ENCODE data around the gene OLFML1.
A peak's percentile ranks its signal among the peaks of the same experiment; 100 is the strongest.

The OLFML1 gene

DNA sequence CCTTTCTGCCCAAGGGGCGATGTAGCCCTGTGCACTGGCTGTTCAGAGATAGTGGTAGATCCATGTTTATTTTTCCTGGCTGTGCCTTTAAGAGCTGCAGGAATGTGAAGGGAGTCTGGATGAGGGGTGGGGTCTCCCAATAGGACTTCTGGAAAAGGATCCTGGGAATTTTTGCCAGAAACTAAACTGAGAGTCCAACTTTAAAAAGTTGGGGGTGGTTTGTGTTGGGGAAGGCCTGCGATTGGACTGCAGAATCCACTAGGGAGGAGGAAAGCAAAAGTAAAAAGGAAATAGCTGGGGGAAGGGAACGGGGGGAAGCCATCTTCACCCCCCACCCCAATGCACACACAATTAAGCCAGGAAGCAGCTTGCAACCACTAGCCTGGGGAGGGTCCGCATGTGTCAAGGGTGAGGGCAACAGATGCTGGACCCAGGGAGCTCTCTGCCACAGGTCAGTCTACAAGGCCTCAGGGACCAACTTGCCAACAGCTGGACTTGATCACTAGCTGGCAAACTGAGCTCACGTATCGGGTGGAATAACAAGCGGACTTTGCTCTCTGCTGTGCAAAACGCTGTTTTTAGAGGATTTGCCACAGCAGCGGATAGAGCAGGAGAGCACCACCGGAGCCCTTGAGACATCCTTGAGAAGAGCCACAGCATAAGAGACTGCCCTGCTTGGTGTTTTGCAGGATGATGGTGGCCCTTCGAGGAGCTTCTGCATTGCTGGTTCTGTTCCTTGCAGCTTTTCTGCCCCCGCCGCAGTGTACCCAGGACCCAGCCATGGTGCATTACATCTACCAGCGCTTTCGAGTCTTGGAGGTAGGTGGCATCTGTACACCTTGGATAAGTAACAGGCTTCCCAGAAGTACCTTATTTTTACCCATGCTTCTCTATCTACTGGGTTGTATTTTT is at the start of gene OLFML1:
Gene OLFML1, plus strand, starts transcription at position 321 of the 912 bp plus-strand sequence. Its CDS starts 370 bp downstream, at position 691.
- no peak for DNase-seq (ENCODE audit: low read depth)

- no peak for DNase-seq (ENCODE audit: low read depth)
Measured at GRCh38 chr11:7436146-7436545, 49.2 kb upstream of the OLFML1 start.

DNA sequence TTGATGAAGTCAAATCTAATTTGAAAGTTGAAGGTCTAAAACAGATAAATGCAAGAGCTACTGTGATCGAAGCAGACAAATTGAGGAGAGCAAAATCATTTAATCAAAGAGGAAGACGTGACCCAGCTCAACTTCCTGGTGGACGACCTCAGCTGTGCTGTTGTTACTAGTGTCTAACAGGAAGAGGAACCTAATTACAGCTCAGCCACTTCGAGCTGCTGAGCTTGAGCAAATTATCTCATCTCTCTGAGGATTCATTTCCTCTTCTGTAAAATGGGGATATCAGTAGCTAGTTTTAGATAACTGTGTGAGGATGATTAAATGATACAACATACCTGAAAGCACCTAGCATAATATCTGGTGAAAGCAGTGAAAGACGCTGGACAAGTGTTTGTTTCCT is 48.6 kb upstream of the OLFML1 start:
- no peak for DNase-seq (ENCODE audit: low read depth)

- peak; percentile 66 for DNase-seq (ENCODE audit: low read depth)
Measured at GRCh38 chr11:7437696-7438095, 47.6 kb upstream of the OLFML1 start.

DNA sequence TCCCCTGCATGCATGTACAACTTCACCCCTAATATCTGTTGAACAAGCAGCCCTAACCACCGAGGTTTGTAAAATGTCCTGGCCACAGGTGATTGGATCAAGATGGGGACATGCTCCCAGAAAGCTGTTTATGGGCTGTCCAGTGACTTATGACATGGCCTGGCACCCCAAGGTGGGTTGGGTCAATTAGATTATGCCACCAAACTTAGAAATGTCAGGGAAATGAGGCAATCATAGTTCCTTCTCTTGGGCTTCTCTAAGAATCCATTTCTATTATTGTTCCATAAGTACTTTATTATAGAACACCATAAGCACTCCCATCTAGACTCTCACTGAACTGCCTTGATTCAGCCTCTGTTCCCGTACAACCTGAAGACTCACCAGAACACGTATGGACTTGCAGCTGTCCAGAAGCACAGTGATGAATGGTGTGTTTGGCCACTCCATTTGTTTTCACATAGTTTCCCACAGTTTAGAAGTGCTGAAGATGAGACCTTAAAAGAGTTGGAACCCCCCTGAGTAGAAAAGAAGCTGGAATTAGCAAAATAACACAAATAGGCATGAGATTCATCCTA is 45.5 kb upstream of the OLFML1 start:
- DNase-seq (ENCODE audit: low read depth), result no peak

GRCh38 chr11:7442588-7443215 is 42.6 kb upstream of the OLFML1 start:
- DNase-seq (ENCODE audit: low read depth), result peak; percentile 60

DNA sequence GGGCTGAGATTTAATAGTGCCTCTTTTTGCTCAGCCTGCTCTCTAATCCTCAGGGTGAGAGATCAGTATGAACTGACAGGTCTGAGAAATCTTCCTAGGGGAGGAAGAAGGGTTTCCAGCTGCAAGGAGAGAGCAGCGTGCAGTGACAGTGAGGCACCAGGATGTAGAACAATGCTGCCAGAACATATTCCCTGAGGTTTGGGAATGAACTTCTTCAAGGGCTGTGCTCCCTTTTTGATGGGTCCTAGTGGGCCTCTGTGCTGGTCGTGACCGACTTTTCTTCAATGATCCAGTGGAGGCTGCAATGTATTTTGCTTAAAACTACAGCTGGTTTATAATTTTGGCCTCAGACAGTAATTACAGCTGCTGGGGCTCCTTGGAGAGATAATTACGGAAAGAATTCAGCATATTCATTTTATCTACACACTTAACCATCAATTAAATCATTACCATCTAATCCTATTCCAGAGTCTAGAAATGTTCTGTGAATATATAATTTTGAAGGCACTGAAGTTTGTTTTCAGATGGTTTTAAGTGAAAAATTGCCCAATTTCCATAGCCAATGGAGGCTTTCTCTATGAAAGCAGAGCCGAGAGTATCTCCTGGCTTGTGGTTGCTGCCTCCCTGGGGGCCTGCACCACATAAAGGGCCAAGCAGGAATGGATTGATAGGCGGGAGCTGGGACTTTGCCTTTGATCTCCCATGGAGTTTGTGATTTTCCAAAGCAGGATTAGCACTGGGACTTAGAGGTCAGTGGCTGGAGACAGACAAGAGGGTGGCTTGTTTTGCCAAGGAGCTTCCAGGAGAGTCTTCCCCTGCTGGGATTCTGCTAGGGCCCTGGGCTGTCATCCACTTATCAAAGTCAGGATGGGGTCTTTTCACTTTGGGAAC is 41.0 kb upstream of the OLFML1 start:
- DNase-seq (ENCODE audit: low read depth), result no peak

DNA sequence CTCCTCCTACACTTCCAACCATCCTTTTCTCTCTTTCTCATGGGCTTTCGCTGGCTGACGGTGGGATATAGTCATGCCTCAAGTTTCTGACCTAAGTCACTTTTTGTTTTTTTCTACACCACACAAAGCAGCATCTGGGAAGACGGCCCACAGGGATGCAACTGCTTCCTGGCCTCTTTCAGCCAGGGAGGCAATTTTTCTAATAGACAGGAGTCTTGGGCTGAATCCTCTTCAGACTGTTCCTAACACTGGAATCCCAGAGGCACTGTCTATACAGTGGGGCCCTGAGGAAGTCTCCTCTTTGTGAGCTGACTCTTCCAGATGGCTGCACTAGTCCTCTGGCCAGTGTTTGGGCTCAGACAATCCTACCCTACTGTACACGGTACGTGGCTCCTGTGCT is 39.7 kb upstream of the OLFML1 start:
- no peak for DNase-seq (ENCODE audit: low read depth)

DNA sequence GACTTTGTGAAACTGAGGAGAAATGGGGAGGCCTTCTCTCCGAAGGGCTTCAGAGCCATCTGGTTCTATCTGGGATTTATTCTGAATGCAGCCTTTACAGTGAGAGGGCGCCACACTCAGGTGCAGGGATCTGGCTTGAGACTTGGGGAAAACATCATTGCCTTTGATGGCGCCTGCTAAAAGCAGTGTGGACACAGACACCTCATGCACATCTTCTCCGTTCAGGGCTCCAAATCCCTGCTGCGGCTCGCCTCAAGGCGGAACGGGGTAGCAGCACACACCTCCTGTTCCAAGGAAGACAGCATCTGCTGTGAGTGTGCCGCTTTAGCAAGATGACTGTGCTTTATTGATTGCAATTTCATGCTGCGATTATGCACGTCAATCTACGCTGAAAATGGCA is 37.1 kb upstream of the OLFML1 start:
- DNase-seq (ENCODE audit: low read depth), result no peak

DNA sequence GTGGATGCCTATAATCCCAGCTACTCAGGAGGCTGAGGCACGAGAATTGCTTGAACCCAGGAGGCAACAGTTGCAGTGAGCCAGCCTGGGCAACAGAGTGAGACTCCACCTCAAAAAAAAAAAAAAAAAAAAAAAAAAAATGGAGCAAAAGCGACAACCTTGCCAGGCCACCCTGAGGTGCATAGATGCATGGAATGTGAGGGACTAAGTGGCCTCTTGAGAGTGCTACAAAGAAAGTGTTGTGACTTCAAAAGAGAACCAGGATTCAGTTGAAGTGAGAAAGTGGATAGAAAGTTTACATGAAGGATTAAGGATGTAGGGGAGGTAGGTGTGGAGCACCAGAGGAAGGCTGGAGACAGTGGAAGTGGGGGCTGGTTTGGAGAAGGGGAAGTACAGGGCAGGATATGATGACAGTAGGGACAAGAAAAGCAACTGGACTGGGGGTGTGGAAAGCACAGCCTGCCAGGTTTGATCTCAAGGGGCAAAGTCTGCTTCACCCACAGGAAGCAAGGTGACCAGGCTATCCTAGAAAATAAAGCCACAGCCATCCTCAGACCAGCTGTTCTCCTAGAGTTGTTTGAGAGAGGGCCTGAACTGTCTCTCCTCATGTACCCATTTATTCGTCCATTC is 36.0 kb upstream of the OLFML1 start:
- no peak for DNase-seq (ENCODE audit: low read depth)

- peak; percentile 2 for DNase-seq (ENCODE audit: low read depth)
Measured at GRCh38 chr11:7449841-7450214, 35.5 kb upstream of the OLFML1 start.

DNA sequence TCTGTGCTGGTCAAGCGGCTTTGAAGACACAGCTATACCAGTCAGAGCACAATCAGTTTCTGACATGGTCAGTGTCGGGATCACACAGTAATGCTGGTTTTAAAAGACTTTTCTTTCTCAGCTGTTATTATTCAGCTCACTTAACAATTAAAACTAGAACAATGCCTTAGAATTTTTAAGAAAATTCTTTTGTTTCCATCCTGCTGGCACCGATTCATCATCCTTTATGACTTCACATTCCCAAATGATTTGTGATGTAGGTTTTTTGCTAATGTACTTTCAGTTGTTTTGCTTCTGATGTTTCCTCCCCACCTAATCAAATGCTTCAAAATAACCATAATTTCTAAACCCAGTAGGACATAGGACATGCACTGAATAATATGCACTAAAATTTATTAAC is 34.5 kb upstream of the OLFML1 start:
- no peak for DNase-seq (ENCODE audit: low read depth)

GRCh38 chr11:7451520-7451919 is 33.8 kb upstream of the OLFML1 start:
- DNase-seq (ENCODE audit: low read depth), result peak; percentile 7

DNA sequence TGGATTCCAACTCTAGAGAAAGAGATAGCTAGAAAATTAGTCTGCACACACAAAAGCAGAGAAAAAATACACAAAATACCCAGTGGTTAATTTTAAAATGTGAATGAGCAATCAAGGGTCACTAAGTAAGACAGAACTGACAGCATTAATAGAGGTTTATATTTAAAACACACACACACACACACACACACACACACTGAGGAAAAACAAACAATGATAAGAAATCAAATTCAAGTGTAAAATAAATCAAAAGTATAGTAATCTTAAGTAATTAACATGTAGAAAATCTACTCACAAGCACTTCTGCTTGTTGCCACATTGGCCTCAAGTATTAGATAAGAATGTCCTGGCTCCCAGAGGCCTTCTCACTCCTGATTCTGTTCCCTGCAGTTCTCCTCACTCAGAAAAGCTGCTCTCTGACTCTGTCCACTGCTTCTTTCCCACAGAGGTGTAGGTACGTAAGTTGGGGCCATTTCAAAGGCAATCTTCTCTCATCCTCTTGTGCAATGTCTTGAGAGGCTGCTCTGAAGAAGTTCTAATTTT is 33.3 kb upstream of the OLFML1 start:
- DNase-seq (ENCODE audit: low read depth), result no peak

DNA sequence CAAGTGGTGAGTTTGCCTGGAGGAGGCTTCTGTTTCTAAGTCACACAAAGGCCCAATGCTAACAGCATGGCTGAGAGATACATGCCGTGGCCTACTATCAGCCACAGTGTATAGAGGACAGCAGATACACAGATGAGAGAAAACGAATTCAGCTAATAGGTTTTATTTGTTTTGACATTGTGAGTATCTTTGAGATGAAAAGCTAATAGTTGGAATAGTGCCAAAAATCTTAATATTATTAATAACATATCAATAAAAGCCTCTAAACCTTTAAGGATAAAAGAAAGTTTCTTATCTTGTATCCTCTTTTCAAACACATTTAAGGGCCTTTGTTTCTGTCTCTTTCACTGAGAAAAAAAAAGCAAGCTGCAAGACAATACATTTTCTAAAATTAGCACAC is 30.5 kb upstream of the OLFML1 start:
- no peak for DNase-seq (ENCODE audit: low read depth)

GRCh38 chr11:7457211-7457610 is 28.1 kb upstream of the OLFML1 start:
- peak; percentile 67 for DNase-seq (ENCODE audit: low read depth)

- no peak for DNase-seq (ENCODE audit: low read depth)
Measured at GRCh38 chr11:7462706-7463105, 22.6 kb upstream of the OLFML1 start.

DNA sequence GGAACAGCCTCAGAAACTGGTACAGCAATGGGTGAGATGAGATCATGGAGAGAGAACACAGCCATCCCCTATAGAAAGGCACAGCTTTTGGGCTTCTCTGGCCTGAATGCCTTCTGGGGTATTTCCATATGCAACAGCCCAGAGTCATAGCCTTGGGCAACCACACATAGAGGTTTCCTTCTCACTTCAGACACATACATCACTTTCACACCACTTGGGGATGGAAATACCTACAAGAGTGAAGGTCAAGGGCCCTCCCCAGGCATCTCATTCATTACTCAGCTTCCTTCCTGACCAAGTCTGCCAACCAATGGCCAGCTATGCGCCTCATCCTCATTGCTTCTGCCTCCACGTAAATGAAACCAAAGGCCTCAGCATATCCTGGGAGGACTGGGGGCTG is 17.7 kb upstream of the OLFML1 start:
- no peak for DNase-seq (ENCODE audit: low read depth)

GRCh38 chr11:7469351-7469865 is 15.9 kb upstream of the OLFML1 start:
- DNase-seq (ENCODE audit: low read depth), result no peak

DNA sequence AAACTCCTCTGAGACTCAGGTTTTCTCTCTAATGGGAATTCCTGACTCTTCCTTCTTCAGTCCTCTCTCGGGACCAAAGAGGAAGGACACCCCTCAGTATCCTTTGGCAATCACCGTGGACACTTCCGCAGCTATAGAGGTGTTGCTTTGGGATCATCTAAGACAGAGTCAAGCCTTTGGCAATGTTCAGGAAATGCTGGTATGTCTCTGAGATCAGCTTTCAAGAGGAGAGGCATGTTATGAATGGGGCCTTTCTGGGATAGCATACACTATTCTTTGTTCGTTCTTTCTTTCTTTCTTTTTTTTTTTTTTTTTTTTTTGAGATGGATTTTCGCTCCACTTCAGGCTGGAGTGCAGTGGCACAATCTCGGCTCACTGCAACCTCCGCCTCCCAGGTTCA is 14.2 kb upstream of the OLFML1 start:
- DNase-seq (ENCODE audit: low read depth), result no peak

GRCh38 chr11:7473717-7474116 is 11.6 kb upstream of the OLFML1 start:
- DNase-seq (ENCODE audit: low read depth), result no peak

Measured in EH (cell line).